GM12872 (cell line): ENCODE results near the gene SOWAHB.

Source experiments
- TF ChIP-seq, protein P1 (sequence below): IDR thresholded peaks from 3 replicates; pipeline ENCODE4 v1.5.1; 2011; ENCODE audit warnings: low read depth, mild to moderate bottlenecking, low read length, moderate library complexity; ENCODE audit not compliant: insufficient read depth

SOWAHB gene

DNA sequence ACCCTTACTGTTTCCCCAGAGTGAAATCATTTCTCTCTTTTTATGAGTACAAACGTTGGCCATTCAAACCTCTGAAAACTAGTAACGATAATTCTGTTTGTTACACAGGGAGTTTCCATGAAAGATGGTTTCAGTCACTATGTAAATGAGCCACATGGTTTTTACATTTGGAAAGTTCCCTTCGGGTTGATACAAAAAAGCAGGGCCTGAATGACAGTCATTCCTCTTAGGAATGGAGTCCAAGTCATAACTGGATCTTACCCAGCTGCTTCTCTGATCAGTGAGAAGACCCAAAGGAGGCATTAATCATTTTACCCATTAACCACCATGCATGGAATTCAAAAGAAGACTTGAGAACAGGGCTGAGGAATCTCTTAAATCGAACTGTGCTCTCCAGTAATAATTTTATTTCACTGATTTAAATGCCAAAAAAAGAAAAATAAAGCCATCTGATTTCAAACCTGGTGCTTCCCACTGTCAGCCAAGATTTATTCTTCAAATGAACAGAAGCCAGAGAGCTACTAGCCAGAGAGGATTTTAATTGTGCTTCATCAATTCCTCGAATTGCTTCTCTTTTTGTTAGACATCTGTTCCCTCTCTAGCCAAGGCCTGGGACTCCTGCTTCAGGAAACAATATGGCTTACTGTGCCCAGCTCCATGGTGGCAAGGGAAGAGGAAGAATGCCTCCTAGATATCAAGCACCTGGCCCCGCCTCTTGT lies 3.2 kb downstream of the SOWAHB start:
- TF ChIP-seq, protein P1, sequence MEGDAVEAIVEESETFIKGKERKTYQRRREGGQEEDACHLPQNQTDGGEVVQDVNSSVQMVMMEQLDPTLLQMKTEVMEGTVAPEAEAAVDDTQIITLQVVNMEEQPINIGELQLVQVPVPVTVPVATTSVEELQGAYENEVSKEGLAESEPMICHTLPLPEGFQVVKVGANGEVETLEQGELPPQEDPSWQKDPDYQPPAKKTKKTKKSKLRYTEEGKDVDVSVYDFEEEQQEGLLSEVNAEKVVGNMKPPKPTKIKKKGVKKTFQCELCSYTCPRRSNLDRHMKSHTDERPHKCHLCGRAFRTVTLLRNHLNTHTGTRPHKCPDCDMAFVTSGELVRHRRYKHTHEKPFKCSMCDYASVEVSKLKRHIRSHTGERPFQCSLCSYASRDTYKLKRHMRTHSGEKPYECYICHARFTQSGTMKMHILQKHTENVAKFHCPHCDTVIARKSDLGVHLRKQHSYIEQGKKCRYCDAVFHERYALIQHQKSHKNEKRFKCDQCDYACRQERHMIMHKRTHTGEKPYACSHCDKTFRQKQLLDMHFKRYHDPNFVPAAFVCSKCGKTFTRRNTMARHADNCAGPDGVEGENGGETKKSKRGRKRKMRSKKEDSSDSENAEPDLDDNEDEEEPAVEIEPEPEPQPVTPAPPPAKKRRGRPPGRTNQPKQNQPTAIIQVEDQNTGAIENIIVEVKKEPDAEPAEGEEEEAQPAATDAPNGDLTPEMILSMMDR, result no peak

DNA sequence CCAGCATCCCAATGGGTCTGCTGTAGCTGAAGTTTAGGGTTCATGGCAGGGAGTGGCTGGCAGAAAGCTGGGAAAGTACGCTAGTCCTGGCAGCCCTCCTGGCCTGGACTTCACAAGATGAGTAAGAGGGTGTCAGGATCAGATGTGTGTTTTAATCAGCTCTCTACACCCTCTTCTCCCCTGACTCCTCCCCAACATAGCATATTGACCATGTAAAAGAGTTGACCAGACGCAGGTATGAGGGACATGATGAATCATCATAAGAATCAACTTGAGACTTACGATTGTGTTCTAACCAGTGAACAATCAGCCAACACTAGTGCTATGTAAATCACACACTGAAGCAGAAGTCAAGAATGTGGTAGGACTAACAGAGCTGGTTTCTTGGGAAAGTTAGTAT lies 5.3 kb downstream of the SOWAHB start:
- TF ChIP-seq, protein P1, result no peak

DNA sequence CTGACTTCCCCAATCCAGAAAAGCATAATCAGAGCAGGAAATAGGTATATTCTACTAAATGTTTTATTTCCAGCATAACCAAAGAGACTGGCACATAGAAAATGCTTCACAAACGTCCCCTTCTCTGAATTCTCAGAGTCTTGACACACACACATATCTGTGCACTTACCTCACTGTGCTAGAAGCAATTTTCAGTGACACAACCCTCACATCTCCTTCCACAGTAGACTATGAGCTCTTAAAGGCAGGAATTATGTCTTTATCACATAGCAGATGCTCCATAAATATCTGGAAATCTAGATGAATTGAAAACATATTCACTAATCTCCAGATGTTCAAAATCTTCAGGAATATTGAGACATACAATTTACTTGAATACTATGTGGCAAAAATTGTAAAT lies 5.9 kb downstream of the SOWAHB start:
- TF ChIP-seq, protein P1, result no peak

DNA sequence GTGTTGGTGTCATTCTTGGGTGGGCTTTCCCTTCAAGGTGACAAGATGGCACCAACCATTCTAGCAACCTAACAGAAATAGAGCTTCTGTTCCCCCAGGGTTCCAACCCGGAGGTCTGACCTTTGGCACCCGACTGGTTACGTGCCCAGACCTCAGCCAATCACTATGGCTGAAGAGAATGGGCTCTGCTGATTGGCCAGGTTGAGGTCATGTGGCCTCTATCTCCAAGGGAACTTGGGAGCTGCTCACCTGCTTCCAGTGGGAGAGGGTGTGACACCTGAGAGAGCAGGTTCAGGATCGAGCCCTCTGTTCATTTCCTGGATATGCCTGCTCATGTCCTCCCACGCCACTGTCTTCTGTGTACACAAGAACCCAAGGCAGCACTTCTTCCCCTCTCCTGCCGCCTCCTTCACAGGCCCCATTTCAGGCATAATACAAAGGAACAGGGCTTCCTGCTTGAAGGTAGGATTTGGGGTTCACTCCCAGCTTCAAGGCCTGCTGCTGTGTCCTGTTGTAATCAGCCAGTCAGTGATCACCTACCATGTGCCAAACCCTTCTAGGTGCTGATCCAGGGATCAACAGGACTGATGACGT lies 11.0 kb downstream of the SOWAHB start:
- TF ChIP-seq, protein P1, result no peak

DNA sequence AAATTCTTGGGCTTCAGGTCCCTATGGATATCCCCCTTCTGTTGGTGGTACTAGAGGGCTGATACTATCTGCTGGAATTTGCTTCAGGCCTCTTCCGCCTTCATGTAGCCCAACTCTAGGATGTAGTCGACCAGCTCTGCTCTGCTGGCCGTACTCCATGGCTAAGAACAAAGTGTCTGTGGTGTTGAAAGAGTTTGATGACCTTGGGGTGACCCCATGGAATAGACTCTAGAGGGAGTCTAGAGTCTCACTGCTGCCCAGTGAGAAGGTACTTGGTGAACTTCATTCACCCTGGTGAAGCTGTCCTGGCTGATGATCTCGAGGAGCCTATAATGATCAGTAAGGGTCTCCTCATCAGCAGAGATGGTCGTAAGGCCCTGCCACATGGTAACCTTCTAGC lies 11.7 kb downstream of the SOWAHB start:
- TF ChIP-seq, protein P1, result no peak

DNA sequence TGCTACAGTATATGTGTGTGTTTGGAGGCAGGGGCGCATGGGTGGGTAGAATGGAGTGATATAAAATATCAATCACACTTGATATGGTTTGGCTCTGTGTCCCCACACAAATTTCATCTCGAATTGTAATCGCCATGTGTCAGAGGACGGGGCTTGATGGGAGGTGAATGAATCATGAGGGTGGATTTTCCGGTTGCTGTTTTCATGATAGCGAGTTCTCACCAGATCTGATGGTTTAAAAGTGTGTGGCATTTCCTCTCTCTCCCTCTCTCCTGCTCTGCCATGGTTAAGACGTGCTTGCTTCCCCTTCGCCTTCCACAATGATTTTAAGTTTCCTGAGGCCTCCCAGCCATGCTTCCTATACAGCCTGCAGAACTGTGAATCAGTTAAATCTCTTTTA lies 14.8 kb downstream of the SOWAHB start:
- TF ChIP-seq, protein P1, result no peak

DNA sequence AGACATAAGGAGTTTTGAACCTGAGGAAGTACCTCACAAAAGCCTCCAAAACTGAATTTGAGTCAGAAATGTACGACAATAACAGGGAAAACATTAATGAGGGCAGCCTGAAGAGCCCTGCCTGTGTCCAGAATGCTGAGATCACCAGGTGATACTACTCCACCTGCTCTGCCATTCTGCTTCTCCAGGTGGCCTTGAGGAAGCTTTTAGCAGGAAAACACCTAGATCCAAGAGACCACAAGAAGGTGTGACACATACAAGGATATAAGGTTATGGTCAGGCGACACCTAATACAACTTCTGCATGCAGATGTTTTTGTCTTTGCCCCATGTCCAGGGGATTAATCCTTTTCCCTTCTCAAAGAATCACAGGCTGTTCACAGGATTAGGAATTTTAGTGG lies 15.3 kb downstream of the SOWAHB start:
- TF ChIP-seq, protein P1, result no peak
